HEK293 (cell line): ENCODE measurements around the gene NSL1.
"Not testable (repeated sequence)": the region's sequence is repeated elsewhere in the genome, so short reads cannot be mapped to it uniquely, and the experiment has no call there.

Experiments used
- CTCF ChIA-PET: fragments of 350-600 bp; formaldehyde crosslinking; extraction: SDS; loops from one replicate; lab custom pipeline; 2021; ENCODE audit warnings: antibody characterized with exemption; lab: Yijun Ruan, JAX
- POLR2A ChIA-PET: fragments of 300-600 bp; formaldehyde crosslinking; extraction: SDS; loops from one replicate; lab custom pipeline; 2020; ENCODE audit warnings: antibody characterized with exemption, inconsistent platforms; lab: Yijun Ruan, JAX
- H3K27ac ChIP-seq: fragments of 200-500 bp; sonication (Bioruptor generic); 2 replicates; pipeline ENCODE4 v1.5.1; 2014; ENCODE audit warnings: low read depth, low read length, control low read depth, inconsistent platforms; ENCODE audit errors: extremely low read depth
- H3K36me3 ChIP-seq, 2 experiments: fragments of 200-500 bp in 1 of 2; sonication (Bioruptor generic) in 1 of 2; 1 replicate in 1 of 2; 2 replicates in 1 of 2; pipeline ENCODE4 v1.5.1; 2014 to 2017; ENCODE audit warnings: inconsistent platforms in 2 of 2, low read length in 2 of 2; ENCODE audit not compliant: control insufficient read depth in 2 of 2, insufficient read depth in 1 of 2
- H3K4me1 ChIP-seq: fragments of 200-500 bp; sonication (Bioruptor generic); 2 replicates; pipeline ENCODE4 v1.5.1; 2014; ENCODE audit warnings: mild to moderate bottlenecking, low read length, inconsistent platforms; ENCODE audit not compliant: control insufficient read depth, insufficient read depth
- H3K4me3 ChIP-seq: 2 replicates; pipeline ENCODE4 v1.5.1; 2011; ENCODE audit warnings: low read depth, mild to moderate bottlenecking, control low read depth, low read length, moderate library complexity
- H3K9me3 ChIP-seq: fragments of 200-500 bp; sonication (Bioruptor generic); 2 replicates; pipeline ENCODE4 v1.5.1; 2014; ENCODE audit warnings: low read depth, low read length, inconsistent platforms; ENCODE audit not compliant: control insufficient read depth, insufficient read depth
- BCL11A ChIP-seq: fragments of 450-650 bp; formaldehyde crosslinking; IDR thresholded peaks from 2 replicates; pipeline ENCODE4 v1.5.1; 2016; ENCODE audit warnings: low read depth, missing biosample characterization, missing genetic modification characterization
- GLIS1 ChIP-seq: fragments of 450-650 bp; formaldehyde crosslinking; IDR thresholded peaks from 2 replicates; pipeline ENCODE4 v1.5.1; 2016; ENCODE audit warnings: missing biosample characterization, missing genetic modification characterization
- KLF16 ChIP-seq: fragments of 450-650 bp; formaldehyde crosslinking; IDR thresholded peaks from 2 replicates; pipeline ENCODE4 v1.5.1; 2017; ENCODE audit warnings: missing biosample characterization, missing genetic modification characterization
- MEIS1 ChIP-seq: sonication (generic); formaldehyde crosslinking; IDR thresholded peaks from 2 replicates; pipeline ENCODE4 v1.8.1; 2022; ENCODE audit warnings: missing genetic modification reagents, mild to moderate bottlenecking, borderline replicate concordance
- SALL2 ChIP-seq: fragments of 450-650 bp; formaldehyde crosslinking; IDR thresholded peaks from 2 replicates; pipeline ENCODE4 v1.5.0; 2017; ENCODE audit warnings: missing biosample characterization, mild to moderate bottlenecking, missing genetic modification characterization, borderline replicate concordance
- SCRT1 ChIP-seq: fragments of 450-650 bp; formaldehyde crosslinking; IDR thresholded peaks from 2 replicates; pipeline ENCODE4 v1.5.1; 2016; ENCODE audit warnings: missing biosample characterization, missing genetic modification characterization, borderline replicate concordance
- TRIM28 ChIP-seq: IDR thresholded peaks from 2 replicates; pipeline ENCODE4 v1.6.1; 2011; ENCODE audit warnings: low read length, control low read depth, borderline replicate concordance
- WT1 ChIP-seq: fragments of 450-650 bp; formaldehyde crosslinking; IDR thresholded peaks from 2 replicates; pipeline ENCODE4 v1.5.1; 2016; ENCODE audit warnings: missing biosample characterization, missing genetic modification characterization
- ZNF157 ChIP-seq: fragments of 450-650 bp; formaldehyde crosslinking; IDR thresholded peaks from 2 replicates; pipeline ENCODE4 v1.5.1; 2016; ENCODE audit warnings: missing biosample characterization, missing genetic modification characterization
- ZNF274 ChIP-seq, 2 experiments: fragments of 200-500 bp in 1 of 2; fragments of 450-650 bp in 1 of 2; sonication (Bioruptor generic) in 1 of 2; formaldehyde crosslinking in 1 of 2; IDR thresholded peaks; 2 replicates each; pipeline versions ENCODE4 v1.5.1 to v1.6.1; 2014 to 2016; ENCODE audit warnings: borderline replicate concordance in 1 of 2, inconsistent platforms in 1 of 2, low read length in 1 of 2, missing biosample characterization in 1 of 2, missing genetic modification characterization in 1 of 2
- ZNF280C ChIP-seq: fragments of 450-650 bp; formaldehyde crosslinking; IDR thresholded peaks from 2 replicates; pipeline ENCODE4 v1.5.1; 2016; ENCODE audit warnings: missing biosample characterization, missing genetic modification characterization
- ZNF398 ChIP-seq: fragments of 450-650 bp; formaldehyde crosslinking; IDR thresholded peaks from 2 replicates; pipeline ENCODE4 v1.5.1; 2017; ENCODE audit warnings: missing biosample characterization, missing genetic modification characterization
- ZNF433 ChIP-seq: fragments of 450-650 bp; formaldehyde crosslinking; IDR thresholded peaks from 2 replicates; pipeline ENCODE4 v1.5.1; 2016; ENCODE audit warnings: missing biosample characterization, missing genetic modification characterization, low read depth
- ZNF513 ChIP-seq: fragments of 450-650 bp; IDR thresholded peaks from 2 replicates; pipeline ENCODE4 v1.5.1; 2018; ENCODE audit warnings: missing biosample characterization, missing genetic modification characterization
- ZNF514 ChIP-seq: fragments of 450-650 bp; formaldehyde crosslinking; IDR thresholded peaks from 2 replicates; pipeline ENCODE4 v1.5.1; 2016; ENCODE audit warnings: missing biosample characterization, missing genetic modification characterization
- ZNF555 ChIP-seq: fragments of 450-650 bp; formaldehyde crosslinking; conservative IDR thresholded peaks from 2 replicates; pipeline ENCODE4 v1.5.1; 2017; ENCODE audit warnings: missing biosample characterization, mild to moderate bottlenecking, missing genetic modification characterization, inconsistent platforms
- ZNF558 ChIP-seq: fragments of 450-650 bp; formaldehyde crosslinking; IDR thresholded peaks from 2 replicates; pipeline ENCODE4 v1.5.1; 2016; ENCODE audit warnings: missing biosample characterization, missing genetic modification characterization
- ZNF645 ChIP-seq: fragments of 450-650 bp; formaldehyde crosslinking; IDR thresholded peaks from 2 replicates; pipeline ENCODE4; 2016; ENCODE audit warnings: missing biosample characterization, missing genetic modification characterization
- ZNF707 ChIP-seq: fragments of 450-650 bp; formaldehyde crosslinking; IDR thresholded peaks from 2 replicates; pipeline ENCODE4 v1.5.1; 2016; ENCODE audit warnings: missing biosample characterization, missing genetic modification characterization

The NSL1 gene

GRCh38 chr1:212780759-212781158 lies 10.8 kb downstream of the NSL1 start:
- H3K4me1 ChIP-seq: no peaks in the 10 kb centered on the region
- peaks cover 19 to 64% of the 10 kb centered on the region in 2 experiments for H3K36me3 ChIP-seq
- ChIA-PET CTCF (interaction anchor here (1.3 to 2.6 kb wide), 5 partner anchors 11 to 324 kb away, joined by 7 to 22 read pairs (median 13); partner anchors contain the start of genes NSL1 and TATDN3), POLR2A (interaction anchor here (1.1 kb wide), 1 partner anchor 172 kb away, joined by 3 read pairs; the partner anchor contains the start of gene ATF3)
- no peaks in the 10 kb centered on the region for H3K9me3 ChIP-seq
- no peak for TF ChIP-seq SCRT1 (tag by site-specific recombination)
- TF ChIP-seq ZNF514 (tag by site-specific recombination): no peak
- TF ChIP-seq KLF16: no peak
- no peak for TF ChIP-seq WT1 (tag by site-specific recombination)
- TF ChIP-seq TRIM28: no peak
- TF ChIP-seq ZNF513 (tag by site-specific recombination): no peak
- no peak for TF ChIP-seq ZNF398 (tag by site-specific recombination)
- TF ChIP-seq ZNF274 (IDR thresholded peaks at IDR 0.05; ENCODE audit: low read length): no peak
- TF ChIP-seq ZNF274 (tag by site-specific recombination; IDR thresholded peaks at IDR 0.05; ENCODE audit: borderline replicate concordance): no peak
- TF ChIP-seq ZNF707: no peak
- no peak for TF ChIP-seq BCL11A (tag by site-specific recombination)
- no peak for TF ChIP-seq MEIS1 (CRISPR knock-in tag)
- no peak for TF ChIP-seq ZNF558
- TF ChIP-seq GLIS1 (tag by site-specific recombination): no peak
- no peak for TF ChIP-seq ZNF645 (tag by site-specific recombination)
- TF ChIP-seq ZNF555 (tag by site-specific recombination): no peak
- TF ChIP-seq ZNF280C: no peak
- TF ChIP-seq ZNF433 (tag by site-specific recombination): no peak
- TF ChIP-seq ZNF157: no peak
- TF ChIP-seq SALL2 (tag by site-specific recombination): no peak
- no peak overlapping the region for H3K4me3 ChIP-seq
- H3K27ac ChIP-seq: no peak overlapping the region

- H3K9me3 ChIP-seq, H3K4me3 ChIP-seq, POLR2A ChIA-PET, H3K4me1 ChIP-seq, H3K27ac ChIP-seq, CTCF ChIA-PET: not testable (repeated sequence)
- H3K36me3 ChIP-seq: peaks cover 14 to 56% of the 10 kb centered on the region in 2 experiments; a peak in 2 of 3 replicates
These were observed 12.5 kb downstream of the NSL1 start for GRCh38 chr1:212779086-212779485.
